GM12878 (cell line): ENCODE measurements around the gene TMEM253. TPM values are rescaled to one million over a fixed set of nuclear protein-coding genes. Genes with fewer than 3 reads are reported as not detected.
A peak's percentile ranks its signal among the peaks of the same experiment; 100 is the strongest.

Experiments used
- BRCA1 ChIP-seq: IDR thresholded peaks from 2 replicates; pipeline ENCODE4 v1.6.1; 2011; ENCODE audit warnings: low read depth, low read length, improper control_type of control experiment
- CHD2 ChIP-seq: IDR thresholded peaks from 2 replicates; pipeline ENCODE4 v1.6.1; 2011; ENCODE audit warnings: low read depth, low read length, improper control_type of control experiment, borderline replicate concordance
- JUND ChIP-seq: IDR thresholded peaks from 2 replicates; pipeline ENCODE4 v1.6.1; 2012; ENCODE audit warnings: low read depth, mild to moderate bottlenecking, low read length, improper control_type of control experiment, moderate library complexity
- MXI1 ChIP-seq: fragments of 150-350 bp; IDR thresholded peaks from 2 replicates; pipeline ENCODE4 v1.6.1; 2011; ENCODE audit warnings: low read depth, mild to moderate bottlenecking, inconsistent platforms, low read length, improper control_type of control experiment
- RB1 ChIP-seq: fragments of 450-650 bp; formaldehyde crosslinking; IDR thresholded peaks from 2 replicates; pipeline ENCODE4 v1.6.1; 2017; ENCODE audit warnings: mild to moderate bottlenecking, borderline replicate concordance
- RCOR1 ChIP-seq: conservative IDR thresholded peaks from 2 replicates; pipeline ENCODE4 v1.6.1; 2012; ENCODE audit warnings: low read depth, low read length, improper control_type of control experiment
- RELA ChIP-seq: fragments of 450-650 bp; IDR thresholded peaks from 2 replicates; pipeline ENCODE4 v1.8.0; 2014; ENCODE audit warnings: borderline replicate concordance; ENCODE audit not compliant: partially characterized antibody
- RUNX3 ChIP-seq: IDR thresholded peaks from 2 replicates; pipeline ENCODE4 v1.6.1; 2012; ENCODE audit warnings: low read length, inconsistent platforms
- STAT1 ChIP-seq: fragments of 450-650 bp; conservative IDR thresholded peaks from 2 replicates; pipeline ENCODE4 v1.6.1; 2014; ENCODE audit warnings: antibody characterized with exemption, mild to moderate bottlenecking
- SUPT20H ChIP-seq: IDR thresholded peaks from 2 replicates; pipeline ENCODE4 v1.6.1; 2011; ENCODE audit warnings: low read depth, mild to moderate bottlenecking, low read length, moderate library complexity, borderline replicate concordance; ENCODE audit not compliant: control insufficient read depth
- ZBTB40 ChIP-seq: fragments of 450-650 bp; IDR thresholded peaks from 2 replicates; pipeline ENCODE4 v1.6.1; 2016; ENCODE audit warnings: mild to moderate bottlenecking, moderate library complexity, borderline replicate concordance
- ZNF207 ChIP-seq: fragments of 450-650 bp; IDR thresholded peaks from 2 replicates; pipeline ENCODE4 v1.6.1; 2014; ENCODE audit warnings: antibody characterized with exemption, mild to moderate bottlenecking, borderline replicate concordance
- ZNF24 ChIP-seq: fragments of 450-650 bp; IDR thresholded peaks from 2 replicates; pipeline ENCODE4 v1.6.1; 2017; ENCODE audit warnings: antibody characterized with exemption, mild to moderate bottlenecking
- polyA plus RNA-seq, 11 experiments: library from polyadenylated mRNA; depleted of rRNA in 4 of 11; unstranded in 6 of 11; stranded (reverse) in 5 of 11; fragments of >200 nt; fragmentation: Nextera tagmentation in 4 of 11; fragmentation: Illumina TruSeq in 1 of 11; extraction: Ambion mirVana in 4 of 11; extraction: Trizol in 1 of 11; gene quantifications; 1 replicate in 1 of 11; 2 replicates in 10 of 11; pipeline versions ENCODE4 v1.2.1 to v1.2.3, GENCODE V29; 2011 to 2016; ENCODE audit warnings: inconsistent platforms in 2 of 11, missing spikeins in 2 of 11, low read depth in 1 of 11
- total RNA-seq, 4 experiments: library from RNA; depleted of rRNA in 3 of 4; stranded (reverse); fragments of >200 nt in 3 of 4; fragmentation: Illumina TruSeq in 1 of 4; extraction: Trizol in 1 of 4; gene quantifications; 2 replicates each; pipeline versions ENCODE4 v1.2.1 to v1.2.3, GENCODE V29; 2013 to 2021

TMEM253 gene
- total and polyA plus RNA-seq, 10 of the 15 experiments (the other 5 are each of a cell fraction or from before 2014, with no cell fraction given): 0.11 to 0.48 TPM; not detected in 8

- TF ChIP-seq RB1: peak; percentile 99; the same call in 1 of the 2 replicates
- peak; percentile 33 for TF ChIP-seq RUNX3
- TF ChIP-seq CHD2: peak; percentile 98
- 0 out of 2 replicates have a peak, but pooled peaks have one; percentile 54 for TF ChIP-seq RCOR1
- peak; percentile 100 for TF ChIP-seq ZNF207
- TF ChIP-seq BRCA1: peak; percentile 84
- peak; percentile 75 for TF ChIP-seq ZBTB40
- peak; percentile 100 for TF ChIP-seq JUND
- peak; percentile 99 for TF ChIP-seq STAT1
- TF ChIP-seq RELA: peak; percentile 84
- TF ChIP-seq MXI1: peak; percentile 47
- no peak for TF ChIP-seq SUPT20H
- TF ChIP-seq ZNF24: no peak
Measured at GRCh38 chr14:21103710-21104447, 3.0 kb downstream of the TMEM253 start (continued).
